HepG2 (cell line): ENCODE results near the gene ATAD2B. TPM values are rescaled to one million over a fixed set of nuclear protein-coding genes. Genes with fewer than 3 reads are reported as not detected.
A peak's percentile ranks its signal among the peaks of the same experiment; 100 is the strongest.

Experiments
- ATAC-seq: fragments of 200-7000 bp; cut with Tn5 transposase; 3 replicates; pipeline ENCODE4 v1.9.1; 2020; ENCODE audit warnings: mild to moderate bottlenecking, moderate library complexity
- BruUV-seq: library from RNA; stranded (reverse); fragments of 400-500 nt; replicated peaks from 2 replicates; lab custom pipeline; 2021; lab: Mats Ljungman, UMichigan
- CTCF ChIA-PET: fragments of 300-600 bp; formaldehyde crosslinking; extraction: SDS; loops from one replicate; lab custom pipeline; 2021; ENCODE audit warnings: low total read pairs, inconsistent platforms, low intra/inter-chr PET ratio; lab: Yijun Ruan, JAX
- POLR2A ChIA-PET: fragments of 350-600 bp; sonication (Branson Sonifier 250); formaldehyde crosslinking; loops from one replicate; lab custom pipeline; 2020; ENCODE audit warnings: antibody characterized with exemption, inconsistent platforms; lab: Yijun Ruan, JAX
- DNase-seq: peaks from one replicate; pipeline ENCODE4 v3.0.0-alpha.2; 2015; ENCODE audit warnings: low spot score
- FAIRE-seq: peaks from 3 replicates; lab custom pipeline; 2011; peaks lifted over from hg19 to GRCh38; lab: Jason Lieb, UNC
- H2AFZ ChIP-seq: one replicate; pipeline ENCODE4 v1.6.1; 2011; ENCODE audit warnings: low read length, inconsistent platforms
- H3K27ac ChIP-seq: fragments of 300-600 bp; 3 replicates; pipeline ENCODE4 v1.8.0; 2011; ENCODE audit warnings: mixed run types, mild to moderate bottlenecking, mixed read lengths, low read length, inconsistent platforms; ENCODE audit not compliant: insufficient read depth; ENCODE audit errors: extremely low read length
- H3K27me3 ChIP-seq, 2 experiments: fragments of 200-600 bp in 1 of 2; 2 replicates in 1 of 2; 3 replicates in 1 of 2; pipeline versions ENCODE4 v1.6.0 to v1.8.0; 2011; ENCODE audit warnings: low read length in 2 of 2, mild to moderate bottlenecking in 2 of 2, moderate library complexity in 2 of 2, inconsistent platforms in 1 of 2; ENCODE audit not compliant: insufficient read depth in 2 of 2, control insufficient read depth in 1 of 2
- H3K36me3 ChIP-seq, 2 experiments: fragments of 200-600 bp in 1 of 2; replicated peaks in 1 of 2; 2 replicates in 1 of 2; 3 replicates in 1 of 2; pipeline versions ENCODE4 v1.5.1 to v1.8.0; 2011; ENCODE audit warnings: low read length in 2 of 2, inconsistent platforms in 1 of 2; ENCODE audit not compliant: insufficient read depth in 2 of 2, control insufficient read depth in 1 of 2
- H3K4me1 ChIP-seq: 2 replicates; pipeline ENCODE4 v1.5.1; 2012; ENCODE audit warnings: low read length, inconsistent platforms; ENCODE audit not compliant: insufficient read depth
- H3K4me2 ChIP-seq: 2 replicates; pipeline ENCODE4 v1.6.0; 2011; ENCODE audit warnings: low read depth, low read length, inconsistent platforms
- H3K4me3 ChIP-seq, 3 experiments: fragments of 200-600 bp in 1 of 3; sonication (generic), shearing (Covaris generic) in 1 of 3; replicated peaks in 1 of 3; 2 replicates each; pipeline ENCODE4 v1.5.1; 2011 to 2016; ENCODE audit warnings: low read length in 3 of 3, inconsistent platforms in 2 of 3, low read depth in 2 of 3, mild to moderate bottlenecking in 2 of 3, control low read depth in 1 of 3, mixed read lengths in 1 of 3; ENCODE audit not compliant: insufficient read depth in 1 of 3
- H3K79me2 ChIP-seq: one replicate; pipeline ENCODE4 v1.6.1; 2011; ENCODE audit warnings: low read length, inconsistent platforms; ENCODE audit not compliant: insufficient read depth
- H3K9ac ChIP-seq: 2 replicates; pipeline ENCODE4 v1.6.0; 2011; ENCODE audit warnings: mild to moderate bottlenecking, low read depth, low read length, inconsistent platforms; ENCODE audit not compliant: insufficient read depth
- H3K9me3 ChIP-seq: 2 replicates; pipeline ENCODE4 v1.5.1; 2012; ENCODE audit warnings: mild to moderate bottlenecking, low read length
- H4K20me1 ChIP-seq: 2 replicates; pipeline ENCODE4 v1.6.0; 2011; ENCODE audit warnings: inconsistent platforms, mild to moderate bottlenecking, low read length, moderate library complexity; ENCODE audit not compliant: insufficient read depth
- CBX5 ChIP-seq: sonication (generic); formaldehyde crosslinking; IDR thresholded peaks from 2 replicates; pipeline ENCODE4 v1.4.0; 2020; ENCODE audit warnings: missing genetic modification reagents, borderline replicate concordance
- CEBPB ChIP-seq: IDR thresholded peaks from 2 replicates; pipeline ENCODE4 v1.6.1; 2011; ENCODE audit warnings: low read depth, low read length, improper control_type of control experiment, borderline replicate concordance
- CEBPG ChIP-seq: IDR thresholded peaks from 2 replicates; pipeline ENCODE4 v1.6.1; 2016
- FOXK2 ChIP-seq: fragments of 450-650 bp; IDR thresholded peaks from 2 replicates; pipeline ENCODE4 v1.6.1; 2016
- NFKB2 ChIP-seq: sonication (generic); formaldehyde crosslinking; IDR thresholded peaks from 2 replicates; pipeline ENCODE4 v1.4.0; 2020; ENCODE audit warnings: missing genetic modification reagents, borderline replicate concordance
- PLRG1 ChIP-seq: fragments of 450-650 bp; conservative IDR thresholded peaks from 2 replicates; pipeline ENCODE4 v1.6.1; 2016
- RORA ChIP-seq: sonication (generic); formaldehyde crosslinking; IDR thresholded peaks from 2 replicates; pipeline ENCODE4 v1.5.0; 2020; ENCODE audit warnings: mild to moderate bottlenecking, missing genetic modification reagents, moderate library complexity
- SRF ChIP-seq: IDR thresholded peaks from 2 replicates; pipeline ENCODE4 v1.6.1; 2011; ENCODE audit warnings: mild to moderate bottlenecking, low read depth, low read length, moderate library complexity
- TAF15 ChIP-seq: fragments of 200-400 bp; formaldehyde crosslinking; IDR thresholded peaks from one replicate; pipeline ENCODE4 v1.6.1; 2018; ENCODE audit warnings: mild to moderate bottlenecking, low read depth, low read length; ENCODE audit not compliant: poor library complexity, severe bottlenecking
- ZKSCAN8 ChIP-seq: IDR thresholded peaks from 2 replicates; pipeline ENCODE4 v1.6.1; 2016; ENCODE audit warnings: borderline replicate concordance, missing genetic modification reagents, missing compliant biosample characterization
- ZNF337 ChIP-seq: sonication (generic); formaldehyde crosslinking; IDR thresholded peaks from 2 replicates; pipeline ENCODE4 v1.5.1; 2020; ENCODE audit warnings: missing genetic modification reagents, low read depth, mild to moderate bottlenecking, borderline replicate concordance
- ZNF432 ChIP-seq: sonication (generic); formaldehyde crosslinking; IDR thresholded peaks from 2 replicates; pipeline ENCODE4 v1.5.0; 2020; ENCODE audit warnings: missing genetic modification reagents, mild to moderate bottlenecking, borderline replicate concordance
- ZNF780A ChIP-seq: sonication (generic); formaldehyde crosslinking; IDR thresholded peaks from 2 replicates; pipeline ENCODE4 v1.8.0; 2022; ENCODE audit warnings: mild to moderate bottlenecking, missing genetic modification reagents, moderate library complexity
- ZNF792 ChIP-seq: IDR thresholded peaks from 2 replicates; pipeline ENCODE4 v1.6.1; 2016
- WGBS: methylation state at CpG from one replicate; pipeline ENCODE4 v1.1.6; 2017; ENCODE audit warnings: low lambda C conversion rate; 5-methylcytosine and 5-hydroxymethylcytosine counted together
- in situ Hi-C: cut with HindIII; loops from 2 replicates; pipeline ENCODE4 v1.10.0; 2017; ENCODE audit warnings: low pct_unique_long_range_greater_than_20kb; ENCODE audit not compliant: extremely low pct_ligation_motif_present
- intact Hi-C: fragments of 100-400 bp; cut with micrococcal nuclease; formaldehyde crosslinking; loops from one replicate; pipeline ENCODE4 v1.10.0; 2022; ENCODE audit not compliant: unreplicated experiment
- polyA plus RNA-seq, 8 experiments: library from polyadenylated mRNA; depleted of rRNA in 3 of 8; stranded (reverse) in 7 of 8; unstranded in 1 of 8; fragments of >200 nt; fragmentation: Illumina TruSeq in 4 of 8; extraction: Trizol in 4 of 8; gene quantifications; 2 replicates each; pipeline versions ENCODE4 v1.2.1 to v1.2.3, GENCODE V29; 2011 to 2016; ENCODE audit warnings: low read depth in 4 of 8, missing spikeins in 1 of 8, mixed read lengths in 1 of 8; ENCODE audit not compliant: insufficient read depth in 1 of 8
- total RNA-seq, 5 experiments: library from RNA; depleted of rRNA; stranded (reverse); fragments of >200 nt; fragmentation: Illumina TruSeq; extraction: Trizol; gene quantifications; 2 replicates each; pipeline ENCODE4 v1.2.3, GENCODE V29; 2016; ENCODE audit warnings: low read depth in 1 of 5
- TF ChIP-seq, protein P1 (sequence below): sonication (generic); formaldehyde crosslinking; IDR thresholded peaks from 2 replicates; pipeline ENCODE4 v1.4.0; 2020; ENCODE audit warnings: mild to moderate bottlenecking, low read depth, missing genetic modification reagents
- TF ChIP-seq, protein P2 (sequence below): sonication (generic); formaldehyde crosslinking; IDR thresholded peaks from 2 replicates; pipeline ENCODE4 v1.5.1; 2020; ENCODE audit warnings: mild to moderate bottlenecking, moderate library complexity, missing genetic modification reagents

ATAD2B gene
- total and polyA plus RNA-seq, 2 of the 13 experiments (the other 11 are each of a cell fraction or from before 2014, with no cell fraction given): 5.3 to 22.2 TPM

DNA sequence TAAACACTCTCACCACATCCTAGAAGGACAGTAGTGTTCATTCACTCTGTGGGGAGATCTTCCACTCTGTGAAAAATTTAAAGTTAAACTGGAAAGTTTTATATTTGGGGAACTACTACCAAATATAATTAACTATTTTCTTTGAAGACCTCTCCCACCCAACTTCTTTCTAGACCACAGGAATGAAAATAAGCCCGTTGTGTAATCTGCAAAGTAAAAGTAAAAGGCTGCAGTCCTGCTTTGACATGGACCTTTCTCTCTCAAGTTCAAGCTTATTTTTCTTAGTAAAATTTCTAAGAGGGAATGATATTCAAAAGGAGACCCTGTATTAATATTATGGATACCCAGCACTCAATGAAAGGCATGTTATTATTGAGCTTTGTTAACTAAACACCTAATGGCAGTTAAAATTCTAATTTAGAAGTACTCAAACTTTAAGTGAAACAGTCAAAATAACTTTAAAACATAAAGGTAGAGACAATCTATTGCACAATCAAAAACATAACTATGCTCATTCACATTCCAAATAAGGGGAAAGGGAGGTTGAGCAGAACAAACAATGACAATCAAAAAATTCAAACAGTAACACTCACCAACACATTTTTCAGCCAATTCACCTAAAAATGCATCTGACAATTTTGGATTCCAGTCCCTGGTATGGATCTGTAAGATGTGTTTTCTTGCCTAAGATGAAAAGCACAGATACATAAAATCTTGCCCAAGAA lies 98.5 kb downstream of the ATAD2B start:
- BruUV-seq: no TSS peak
- Histone ChIP-seq H3K27ac (no peak overlapping the region), H4K20me1 (no peaks in the 10 kb centered on the region), H3K4me2 (no peak overlapping the region), H3K27me3 (no peaks in the 10 kb centered on the region), H3K4me1 (peaks cover 8% of the 10 kb centered on the region), H3K9me3 (no peaks in the 10 kb centered on the region), H3K36me3 (peaks cover 2 to 5% of the 10 kb centered on the region in 2 experiments; a peak in 4 of 5 replicates), H3K79me2 (no peaks in the 10 kb centered on the region), H3K4me3 (no peak overlapping the region), H2AFZ (no peak overlapping the region), H3K9ac (no peak overlapping the region)
- ChIA-PET CTCF (no interaction called here), POLR2A (no interaction called here)
- FAIRE-seq (no peak), ATAC-seq (no peak), DNase-seq (no peak)
- in situ Hi-C loops (loop anchor here (10.0 kb wide), 1 partner anchor 336 kb away; no protein-coding TSS in a partner anchor), intact Hi-C loops (loop anchor here (10.0 kb wide), 1 partner anchor 96 kb away; the partner anchor contains the start of gene ATAD2B)
- WGBS: 78% methylated on average over 1 of the region's 1 CpG
- TF ChIP-seq CEBPG (CRISPR knock-in tag) (peak; percentile 60), CEBPB (peak; percentile 89), PLRG1 (no peak), SRF (peak; percentile 71), TAF15 (no peak), CBX5 (CRISPR knock-in tag) (no peak)

DNA sequence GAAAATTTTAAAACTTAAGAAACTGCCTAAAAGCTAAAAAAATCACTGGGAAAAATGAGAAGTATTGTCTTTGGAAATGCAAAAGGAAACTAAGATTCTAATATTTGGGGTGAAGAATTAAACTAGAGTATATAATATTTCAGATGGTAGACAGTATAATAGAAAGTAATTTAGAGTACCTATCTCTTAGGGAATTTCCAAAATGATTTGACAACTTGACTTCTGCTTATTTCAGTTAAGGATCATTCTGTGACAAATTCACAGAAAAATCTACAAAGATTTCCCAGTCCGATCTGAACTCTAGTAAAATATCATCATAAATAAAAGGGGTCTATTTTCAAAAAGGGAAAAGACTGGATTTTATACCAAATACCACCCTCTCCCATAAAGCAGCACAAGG lies 99.6 kb downstream of the ATAD2B start:
- Histone ChIP-seq H3K9me3 (no peaks in the 10 kb centered on the region), H3K27ac (no peak overlapping the region), H3K36me3 (peaks cover 5 to 10% of the 10 kb centered on the region in 2 experiments), H3K79me2 (no peaks in the 10 kb centered on the region), H2AFZ (no peak overlapping the region), H3K4me3 (no peak overlapping the region), H3K4me1 (peaks cover 8% of the 10 kb centered on the region), H3K27me3 (no peaks in the 10 kb centered on the region), H4K20me1 (no peaks in the 10 kb centered on the region), H3K4me2 (no peak overlapping the region), H3K9ac (no peak overlapping the region)
- WGBS: 85% methylated on average over 1 of the region's 1 CpG
- intact Hi-C loops (loop anchor here (10.0 kb wide), 1 partner anchor 98 kb away; the partner anchor contains the start of gene ATAD2B), in situ Hi-C loops (loop anchor here (10.0 kb wide), 1 partner anchor 338 kb away; no protein-coding TSS in a partner anchor)
- CTCF ChIA-PET: no interaction called here
- no TSS peak for BruUV-seq
- FAIRE-seq: no peak
- no peak for ATAC-seq
- DNase-seq: no peak
- POLR2A ChIA-PET: no interaction called here
- TF ChIP-seq ZKSCAN8 (CRISPR knock-in tag) (no peak), ZNF432 (CRISPR knock-in tag) (no peak), ZNF792 (no peak), ZNF780A (CRISPR knock-in tag) (no peak), RORA (CRISPR knock-in tag) (no peak), FOXK2 (no peak), NFKB2 (CRISPR knock-in tag) (no peak), ZNF337 (CRISPR knock-in tag) (no peak)
- TF ChIP-seq, protein P1, sequence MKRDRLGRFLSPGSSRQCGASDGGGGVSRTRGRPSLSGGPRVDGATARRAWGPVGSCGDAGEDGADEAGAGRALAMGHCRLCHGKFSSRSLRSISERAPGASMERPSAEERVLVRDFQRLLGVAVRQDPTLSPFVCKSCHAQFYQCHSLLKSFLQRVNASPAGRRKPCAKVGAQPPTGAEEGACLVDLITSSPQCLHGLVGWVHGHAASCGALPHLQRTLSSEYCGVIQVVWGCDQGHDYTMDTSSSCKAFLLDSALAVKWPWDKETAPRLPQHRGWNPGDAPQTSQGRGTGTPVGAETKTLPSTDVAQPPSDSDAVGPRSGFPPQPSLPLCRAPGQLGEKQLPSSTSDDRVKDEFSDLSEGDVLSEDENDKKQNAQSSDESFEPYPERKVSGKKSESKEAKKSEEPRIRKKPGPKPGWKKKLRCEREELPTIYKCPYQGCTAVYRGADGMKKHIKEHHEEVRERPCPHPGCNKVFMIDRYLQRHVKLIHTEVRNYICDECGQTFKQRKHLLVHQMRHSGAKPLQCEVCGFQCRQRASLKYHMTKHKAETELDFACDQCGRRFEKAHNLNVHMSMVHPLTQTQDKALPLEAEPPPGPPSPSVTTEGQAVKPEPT (CRISPR knock-in tag): no peak
- TF ChIP-seq, protein P2, sequence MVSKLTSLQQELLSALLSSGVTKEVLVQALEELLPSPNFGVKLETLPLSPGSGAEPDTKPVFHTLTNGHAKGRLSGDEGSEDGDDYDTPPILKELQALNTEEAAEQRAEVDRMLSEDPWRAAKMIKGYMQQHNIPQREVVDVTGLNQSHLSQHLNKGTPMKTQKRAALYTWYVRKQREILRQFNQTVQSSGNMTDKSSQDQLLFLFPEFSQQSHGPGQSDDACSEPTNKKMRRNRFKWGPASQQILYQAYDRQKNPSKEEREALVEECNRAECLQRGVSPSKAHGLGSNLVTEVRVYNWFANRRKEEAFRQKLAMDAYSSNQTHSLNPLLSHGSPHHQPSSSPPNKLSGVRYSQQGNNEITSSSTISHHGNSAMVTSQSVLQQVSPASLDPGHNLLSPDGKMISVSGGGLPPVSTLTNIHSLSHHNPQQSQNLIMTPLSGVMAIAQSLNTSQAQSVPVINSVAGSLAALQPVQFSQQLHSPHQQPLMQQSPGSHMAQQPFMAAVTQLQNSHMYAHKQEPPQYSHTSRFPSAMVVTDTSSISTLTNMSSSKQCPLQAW (CRISPR knock-in tag): no peak
